ENCODE measurements around the gene DLG5.

- TF ChIP-seq CTCF (conservative IDR thresholded peaks at IDR 0.05): no peak
- TF ChIP-seq EZH2 (IDR thresholded peaks at IDR 0.05; ENCODE audit: low read depth): no peak
These were observed 6.8 kb downstream of the DLG5 start for GRCh38 chr10:77919713-77920108.

All from PC-9 (cell line).